Activated CD8-positive, alpha-beta memory T cell treated with anti-CD3 and anti-CD28 coated beads, Interleukin-2, amount 50 U/mL, for 48 hours (primary cell): Measurements from ENCODE around the gene TRAF7.

Experiments used
- DNase-seq: peaks from one replicate; pipeline ENCODE4 v3.0.0-alpha.2; 2020

TRAF7 gene

GRCh38 chr16:2167068-2167638 is 11.6 kb downstream of the TRAF7 start:
- DNase-seq: no peak

GRCh38 chr16:2170080-2170479 is 14.5 kb downstream of the TRAF7 start:
- no peak for DNase-seq

- DNase-seq: no peak
These were observed 15.2 kb downstream of the TRAF7 start for GRCh38 chr16:2170587-2171435.

- DNase-seq: no peak
These were observed 16.1 kb downstream of the TRAF7 start for GRCh38 chr16:2171601-2172178.

GRCh38 chr16:2172688-2173335 is 17.2 kb downstream of the TRAF7 start:
- no peak for DNase-seq

- DNase-seq: no peak
These were observed 17.8 kb downstream of the TRAF7 start for GRCh38 chr16:2173366-2173765.

- no peak for DNase-seq
These were observed 18.3 kb downstream of the TRAF7 start for GRCh38 chr16:2173916-2174315.

GRCh38 chr16:2174396-2175131 is 19.0 kb downstream of the TRAF7 start:
- DNase-seq: no peak

- no peak for DNase-seq
These were observed 19.9 kb downstream of the TRAF7 start for GRCh38 chr16:2175454-2175853.

GRCh38 chr16:2176047-2176446 is 20.5 kb downstream of the TRAF7 start:
- no peak for DNase-seq

- no peak for DNase-seq
These were observed 21.5 kb downstream of the TRAF7 start for GRCh38 chr16:2177101-2177500.

- no peak for DNase-seq
These were observed 22.0 kb downstream of the TRAF7 start for GRCh38 chr16:2177561-2177960.

- DNase-seq: peak; percentile 82
These were observed 22.9 kb downstream of the TRAF7 start for GRCh38 chr16:2178321-2179106.

GRCh38 chr16:2179107-2179501 is 23.5 kb downstream of the TRAF7 start:
- no peak for DNase-seq

GRCh38 chr16:2179576-2179975 is 24.0 kb downstream of the TRAF7 start:
- DNase-seq: no peak

GRCh38 chr16:2180461-2180860 is 24.9 kb downstream of the TRAF7 start:
- DNase-seq: no peak

GRCh38 chr16:2180962-2181923 is 25.7 kb downstream of the TRAF7 start:
- DNase-seq: no peak

- no peak for DNase-seq
These were observed 26.4 kb downstream of the TRAF7 start for GRCh38 chr16:2181952-2182351.

GRCh38 chr16:2183671-2184070 is 28.1 kb downstream of the TRAF7 start:
- DNase-seq: no peak

GRCh38 chr16:2184346-2184745 is 28.8 kb downstream of the TRAF7 start:
- DNase-seq: no peak

- DNase-seq: no peak
These were observed 29.4 kb downstream of the TRAF7 start for GRCh38 chr16:2184962-2185361.
